Measurements from ENCODE around the gene FARP2. TPM values are rescaled to one million over a fixed set of nuclear protein-coding genes. Genes with fewer than 3 reads are reported as not detected.
"Not testable (repeated sequence)": the region's sequence is repeated elsewhere in the genome, so short reads cannot be mapped to it uniquely, and the experiment has no call there.

Gene FARP2
- total RNA-seq, 1 experiment from 2014 or later, result 35.6 TPM

GRCh38 chr2:241496003-241496707 lies 140.1 kb downstream of the FARP2 start:
- no peak for DNase-seq
- H3K36me3 ChIP-seq, result peaks cover 46% of the 10 kb centered on the region
- H3K27me3 ChIP-seq, result no peaks in the 10 kb centered on the region
- H3K9me3 ChIP-seq, result no peaks in the 10 kb centered on the region
- no peak overlapping the region for H3K4me3 ChIP-seq

GRCh38 chr2:241496904-241497877 lies 141.1 kb downstream of the FARP2 start:
- no peak for DNase-seq
- Histone ChIP-seq H3K9me3 (no peaks in the 10 kb centered on the region), H3K27me3 (no peaks in the 10 kb centered on the region), H3K36me3 (peaks cover 50% of the 10 kb centered on the region), H3K4me3 (no peak overlapping the region)

GRCh38 chr2:241498115-241499070 lies 142.3 kb downstream of the FARP2 start:
- Histone ChIP-seq H3K9me3 (no peaks in the 10 kb centered on the region), H3K36me3 (peaks cover 45% of the 10 kb centered on the region), H3K27me3 (no peaks in the 10 kb centered on the region), H3K4me3 (no peak overlapping the region)
- no peak for DNase-seq

- DNase-seq, result no peak
- H3K4me3 ChIP-seq, result no peak overlapping the region
These were observed 143.3 kb downstream of the FARP2 start for GRCh38 chr2:241499146-241499965.

GRCh38 chr2:241500016-241500415 lies 143.9 kb downstream of the FARP2 start:
- DNase-seq, result no peak
- no peaks in the 10 kb centered on the region for H3K9me3 ChIP-seq
- no peaks in the 10 kb centered on the region for H3K27me3 ChIP-seq
- H3K4me3 ChIP-seq, result no peak overlapping the region
- peaks cover 44% of the 10 kb centered on the region for H3K36me3 ChIP-seq

More at GRCh38 chr2:241499146-241499965, 143.3 kb downstream of the FARP2 start:
- H3K9me3 ChIP-seq, result no peaks in the 10 kb centered on the region
- H3K36me3 ChIP-seq, result peaks cover 45% of the 10 kb centered on the region
- H3K27me3 ChIP-seq, result no peaks in the 10 kb centered on the region

- Histone ChIP-seq H3K9me3 (no peaks in the 10 kb centered on the region), H3K36me3 (peaks cover 39% of the 10 kb centered on the region), H3K27me3 (no peaks in the 10 kb centered on the region), H3K4me3 (no peak overlapping the region)
- no peak for DNase-seq
These were observed 144.4 kb downstream of the FARP2 start for GRCh38 chr2:241500431-241500975.

- H3K4me3 ChIP-seq, result no peak overlapping the region
- H3K27me3 ChIP-seq, result no peaks in the 10 kb centered on the region
- DNase-seq, result no peak
- H3K9me3 ChIP-seq, result no peaks in the 10 kb centered on the region
- peaks cover 38% of the 10 kb centered on the region for H3K36me3 ChIP-seq
These were observed 145.0 kb downstream of the FARP2 start for GRCh38 chr2:241501099-241501541.

- peaks cover 38% of the 10 kb centered on the region for H3K36me3 ChIP-seq
- H3K4me3 ChIP-seq, result no peak overlapping the region
- H3K9me3 ChIP-seq, result no peaks in the 10 kb centered on the region
- DNase-seq, result no peak
- H3K27me3 ChIP-seq, result no peaks in the 10 kb centered on the region
These were observed 145.5 kb downstream of the FARP2 start for GRCh38 chr2:241501551-241501950.

GRCh38 chr2:241502281-241502680 lies 146.2 kb downstream of the FARP2 start:
- H3K36me3 ChIP-seq, result peaks cover 37% of the 10 kb centered on the region
- no peak overlapping the region for H3K4me3 ChIP-seq
- no peaks in the 10 kb centered on the region for H3K9me3 ChIP-seq
- no peaks in the 10 kb centered on the region for H3K27me3 ChIP-seq
- DNase-seq, result no peak

GRCh38 chr2:241503776-241504392 lies 147.8 kb downstream of the FARP2 start:
- DNase-seq, result no peak
- H3K9me3 ChIP-seq, result no peaks in the 10 kb centered on the region
- H3K27me3 ChIP-seq, result no peaks in the 10 kb centered on the region

GRCh38 chr2:241505086-241505780 lies 149.1 kb downstream of the FARP2 start:
- Histone ChIP-seq H3K4me3 (no peak overlapping the region), H3K9me3 (no peaks in the 10 kb centered on the region), H3K36me3 (peaks cover 29% of the 10 kb centered on the region), H3K27me3 (no peaks in the 10 kb centered on the region)
- DNase-seq, result no peak

More at GRCh38 chr2:241503776-241504392, 147.8 kb downstream of the FARP2 start:
- Histone ChIP-seq H3K4me3 (no peak overlapping the region), H3K36me3 (peaks cover 33% of the 10 kb centered on the region)

GRCh38 chr2:241505781-241506201 lies 149.7 kb downstream of the FARP2 start:
- H3K9me3 ChIP-seq, result no peaks in the 10 kb centered on the region
- H3K4me3 ChIP-seq, result no peak overlapping the region
- H3K36me3 ChIP-seq, result peaks cover 23% of the 10 kb centered on the region
- no peak for DNase-seq
- H3K27me3 ChIP-seq, result no peaks in the 10 kb centered on the region

- not testable (repeated sequence) for DNase-seq, H3K9me3 ChIP-seq, H3K4me3 ChIP-seq, H3K27me3 ChIP-seq
- peaks cover 19% of the 10 kb centered on the region for H3K36me3 ChIP-seq
These were observed 150.2 kb downstream of the FARP2 start for GRCh38 chr2:241506317-241506716.

GRCh38 chr2:241506793-241507429 lies 150.8 kb downstream of the FARP2 start:
- H3K9me3 ChIP-seq, result no peaks in the 10 kb centered on the region
- no peaks in the 10 kb centered on the region for H3K27me3 ChIP-seq
- no peak for DNase-seq
- H3K4me3 ChIP-seq, result peak overlapping the region; percentile 88
- H3K36me3 ChIP-seq, result peaks cover 19% of the 10 kb centered on the region
